Thoracic aorta (tissue), 2 donors: ENCODE measurements around the gene CREBZF. TPM values are rescaled to one million over a fixed set of nuclear protein-coding genes. Genes with fewer than 3 reads are reported as not detected.
"Not testable (repeated sequence)": the region's sequence is repeated elsewhere in the genome, so short reads cannot be mapped to it uniquely, and the experiment has no call there.

ENCODE experiments used
- ATAC-seq: fragments of 150-250 bp; one replicate; pipeline ENCODE4 v1.8.0; 2017; ENCODE audit warnings: low read depth; ENCODE audit not compliant: insufficient number of reproducible peaks, low FRiP score
- DNase-seq: peaks from one replicate; pipeline ENCODE4 v3.0.0-alpha.2; 2020; ENCODE audit warnings: low spot score
- H3K27ac ChIP-seq, 2 donors: fragments of 200-600 bp; sonication (generic); 1 replicate in 1 of 2; 2 replicates in 1 of 2; pipeline ENCODE4 v1.5.1; 2016; ENCODE audit warnings: mild to moderate bottlenecking in 2 of 2, moderate library complexity in 2 of 2
- H3K27me3 ChIP-seq: fragments of 200-600 bp; sonication (generic); replicated peaks from 2 replicates; pipeline ENCODE4 v1.6.0; 2016; ENCODE audit warnings: mild to moderate bottlenecking; ENCODE audit not compliant: insufficient read depth
- H3K36me3 ChIP-seq: fragments of 200-600 bp; sonication (generic); one replicate; pipeline ENCODE4 v1.5.1; 2016
- H3K4me1 ChIP-seq, 2 donors: fragments of 200-600 bp; sonication (generic); 1 replicate in 1 of 2; 2 replicates in 1 of 2; pipeline versions ENCODE4 v1.5.1 to v1.6.0; 2016; ENCODE audit warnings: low read depth in 2 of 2, mild to moderate bottlenecking in 1 of 2; ENCODE audit not compliant: control insufficient read depth in 1 of 2
- H3K4me3 ChIP-seq: fragments of 200-600 bp; sonication (generic); 2 replicates; pipeline ENCODE4 v1.5.1; 2016; ENCODE audit warnings: mild to moderate bottlenecking
- H3K9me3 ChIP-seq: fragments of 200-600 bp; sonication (generic); 2 replicates; pipeline ENCODE4 v1.5.1; 2016
- total RNA-seq, 2 donors: library from RNA; depleted of rRNA; stranded (reverse); fragments of >200 nt; gene quantifications; one replicate each; pipeline versions ENCODE4 v1.1.0 to v1.2.3, GENCODE V29; 2016
- TF ChIP-seq, protein P1 (sequence below): fragments of 200-600 bp; sonication (generic); IDR thresholded peaks from one replicate; pipeline ENCODE4 v1.5.1; 2019; ENCODE audit warnings: antibody characterized with exemption

The CREBZF gene
- total RNA-seq, 2 donors from 2014 or later: 74.9 to 88.3 TPM

DNA sequence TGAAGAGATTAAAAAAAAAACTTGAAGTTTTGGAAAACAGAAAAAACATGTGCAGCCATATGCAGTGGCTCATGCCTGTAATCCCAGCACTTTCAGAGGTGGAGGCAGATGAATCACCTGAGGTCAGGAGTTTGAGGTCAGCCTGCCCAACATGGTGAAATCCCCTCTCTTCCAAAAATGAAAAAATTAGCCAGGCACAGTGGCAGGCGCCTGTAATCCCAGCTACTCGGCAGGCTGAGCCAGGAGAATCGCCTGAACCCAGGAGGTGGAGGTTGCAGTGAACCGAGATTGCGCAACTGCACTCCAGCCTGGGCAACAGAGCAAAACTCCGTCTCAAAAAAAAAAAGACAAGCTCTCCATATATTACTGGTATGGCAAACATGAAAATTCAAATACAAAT, 45.4 kb downstream of the CREBZF start:
- ATAC-seq (no peak), DNase-seq (no peak)
- H3K4me1 ChIP-seq: no peaks in the 10 kb centered on the region
- H3K4me3 ChIP-seq: no peak overlapping the region
- no peaks in the 10 kb centered on the region for H3K27me3 ChIP-seq
- H3K36me3 ChIP-seq: no peaks in the 10 kb centered on the region
- H3K27ac ChIP-seq: no peak overlapping the region
- TF ChIP-seq, protein P1, sequence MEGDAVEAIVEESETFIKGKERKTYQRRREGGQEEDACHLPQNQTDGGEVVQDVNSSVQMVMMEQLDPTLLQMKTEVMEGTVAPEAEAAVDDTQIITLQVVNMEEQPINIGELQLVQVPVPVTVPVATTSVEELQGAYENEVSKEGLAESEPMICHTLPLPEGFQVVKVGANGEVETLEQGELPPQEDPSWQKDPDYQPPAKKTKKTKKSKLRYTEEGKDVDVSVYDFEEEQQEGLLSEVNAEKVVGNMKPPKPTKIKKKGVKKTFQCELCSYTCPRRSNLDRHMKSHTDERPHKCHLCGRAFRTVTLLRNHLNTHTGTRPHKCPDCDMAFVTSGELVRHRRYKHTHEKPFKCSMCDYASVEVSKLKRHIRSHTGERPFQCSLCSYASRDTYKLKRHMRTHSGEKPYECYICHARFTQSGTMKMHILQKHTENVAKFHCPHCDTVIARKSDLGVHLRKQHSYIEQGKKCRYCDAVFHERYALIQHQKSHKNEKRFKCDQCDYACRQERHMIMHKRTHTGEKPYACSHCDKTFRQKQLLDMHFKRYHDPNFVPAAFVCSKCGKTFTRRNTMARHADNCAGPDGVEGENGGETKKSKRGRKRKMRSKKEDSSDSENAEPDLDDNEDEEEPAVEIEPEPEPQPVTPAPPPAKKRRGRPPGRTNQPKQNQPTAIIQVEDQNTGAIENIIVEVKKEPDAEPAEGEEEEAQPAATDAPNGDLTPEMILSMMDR: no peak
- no peaks in the 10 kb centered on the region for H3K9me3 ChIP-seq

DNA sequence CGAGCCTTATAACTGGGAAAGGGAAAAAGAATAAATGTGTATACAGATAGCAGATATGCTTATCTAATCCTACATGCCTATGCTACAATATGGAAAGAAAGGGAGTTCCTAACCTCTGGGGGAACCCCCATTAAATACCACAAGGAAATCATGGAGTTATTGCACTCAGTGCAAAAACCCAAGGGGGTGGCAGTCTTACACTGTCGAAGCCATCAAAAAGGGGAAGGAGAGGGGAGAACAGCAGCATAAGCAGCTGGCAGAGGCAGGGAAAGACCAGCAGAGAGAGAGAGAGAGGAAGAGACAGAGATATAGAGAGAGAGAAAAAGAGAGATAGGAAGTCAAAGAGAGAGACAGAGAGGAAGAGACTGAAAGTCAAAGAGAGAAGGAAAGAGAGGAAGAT, 53.3 kb downstream of the CREBZF start:
- H3K4me3 ChIP-seq, H3K4me1 ChIP-seq, ATAC-seq, H3K36me3 ChIP-seq, H3K27me3 ChIP-seq, H3K9me3 ChIP-seq, DNase-seq, H3K27ac ChIP-seq: not testable (repeated sequence)

Other genes starting within 250 kb of the CREBZF start
- gene DLG2, start 37.8 kb downstream of the CREBZF start, total RNA-seq: 10 to 100 TPM in 1 of 2 donors, 1 to 10 TPM in 1; 3.8 to 16.4 TPM
- gene TMEM126B, start 36.5 kb downstream of the CREBZF start, total RNA-seq: 10 to 100 TPM; 36.8 to 51.7 TPM
- 10 to 100 TPM; 11.0 to 25.4 TPM for gene TMEM126A, start 17.2 kb downstream of the CREBZF start, total RNA-seq
- gene CCDC89, start 21.1 kb upstream of the CREBZF start, total RNA-seq: 1 to 10 TPM in 1 of 2 donors, under 1 TPM in 1; 0.81 to 2.3 TPM
- 10 to 100 TPM; 27.8 to 36.0 TPM for gene SYTL2, start 146.0 kb upstream of the CREBZF start, total RNA-seq
- not detected for gene CCDC83, start 190.3 kb upstream of the CREBZF start, total RNA-seq